A549 (cell line): ENCODE data around the gene LYL1. TPM values are rescaled to one million over a fixed set of nuclear protein-coding genes. Genes with fewer than 3 reads are reported as not detected.
A peak's percentile ranks its signal among the peaks of the same experiment; 100 is the strongest.

ENCODE experiments used
- ATAC-seq, 2 experiments: fragments of 200-7000 bp in 1 of 2; fragments of >200 bp in 1 of 2; cut with Nextera tagmentation in 1 of 2; cut with Tn5 transposase in 1 of 2; 3 replicates each; pipeline versions ENCODE4 v1.8.0 to v1.9.1; 2018 to 2020; ENCODE audit warnings: mild to moderate bottlenecking in 1 of 2, moderate library complexity in 1 of 2
- CTCF ChIA-PET: fragments of 300-600 bp; sonication (Branson Sonifier 250); formaldehyde crosslinking; extraction: SDS; loops from one replicate; lab custom pipeline; 2021; ENCODE audit warnings: antibody characterized with exemption, inconsistent platforms; lab: Yijun Ruan, JAX
- POLR2A ChIA-PET: fragments of 350-600 bp; formaldehyde crosslinking; extraction: SDS; loops from one replicate; lab custom pipeline; 2021; ENCODE audit warnings: antibody characterized with exemption, inconsistent platforms; lab: Yijun Ruan, JAX
- DNase-seq, 2 experiments: peaks; one replicate each; pipeline versions ENCODE4 v3.0.0 to v3.0.0-alpha.2; 2011 to 2016; ENCODE audit warnings: low read depth in 1 of 2, low spot score in 1 of 2
- FAIRE-seq: peaks from 2 replicates; lab custom pipeline; 2011; peaks lifted over from hg19 to GRCh38; lab: Jason Lieb, UNC
- H3K27ac ChIP-seq, 2 experiments: fragments of >200 bp; sonication (Bioruptor Twin); formaldehyde crosslinking; 3 replicates each; pipeline ENCODE4 v1.5.1; 2016 to 2017
- H3K4me1 ChIP-seq: fragments of >200 bp; sonication (Bioruptor Twin); formaldehyde crosslinking; 3 replicates; pipeline ENCODE4 v1.6.1; 2016
- H3K4me2 ChIP-seq: fragments of >200 bp; sonication (Bioruptor Twin); formaldehyde crosslinking; 3 replicates; pipeline ENCODE4 v1.6.1; 2016
- H3K4me3 ChIP-seq: fragments of >200 bp; sonication (Bioruptor Twin); formaldehyde crosslinking; 3 replicates; pipeline ENCODE4 v1.5.1; 2016
- H3K9me3 ChIP-seq: fragments of >200 bp; sonication (Bioruptor Twin); formaldehyde crosslinking; 3 replicates; pipeline ENCODE4 v1.6.1; 2016
- CBX2 ChIP-seq: fragments of 200-600 bp; sonication (generic); IDR thresholded peaks from 2 replicates; pipeline ENCODE4 v1.6.1; 2016; ENCODE audit warnings: low read depth, mild to moderate bottlenecking, borderline replicate concordance
- CEBPB ChIP-seq, 2 experiments: fragments of >200 bp in 1 of 2; sonication (Bioruptor Twin) in 1 of 2; formaldehyde crosslinking in 1 of 2; IDR thresholded peaks; 2 replicates each; pipeline ENCODE4 v1.6.1; 2012 to 2016
- CHD2 ChIP-seq: fragments of 150-350 bp; IDR thresholded peaks from 2 replicates; pipeline ENCODE4 v1.6.1; 2014; ENCODE audit warnings: low read length; ENCODE audit not compliant: partially characterized antibody
- E2F6 ChIP-seq: IDR thresholded peaks from 2 replicates; pipeline ENCODE4 v1.6.1; 2012; ENCODE audit warnings: low read depth, borderline replicate concordance
- EHF ChIP-seq: fragments of 250-450 bp; sonication (Bioruptor Pico); IDR thresholded peaks from 2 replicates; pipeline ENCODE4 v1.5.0; 2020; ENCODE audit warnings: mild to moderate bottlenecking
- EHMT2 ChIP-seq: fragments of 200-600 bp; sonication (generic); IDR thresholded peaks from 2 replicates; pipeline ENCODE4 v1.6.1; 2016; ENCODE audit warnings: antibody characterized with exemption, low read depth, mild to moderate bottlenecking, moderate library complexity
- FOSL2 ChIP-seq, 2 experiments: fragments of 450-650 bp in 1 of 2; fragments of >200 bp in 1 of 2; sonication (Bioruptor Twin) in 1 of 2; formaldehyde crosslinking; IDR thresholded peaks; 2 replicates each; pipeline versions ENCODE4 v1.5.0 to v1.6.1; 2016 to 2020; ENCODE audit warnings: mild to moderate bottlenecking in 1 of 2, moderate library complexity in 1 of 2
- HOXB13 ChIP-seq: fragments of 250-450 bp; sonication (Bioruptor Pico); IDR thresholded peaks from 2 replicates; pipeline ENCODE4 v1.5.0; 2020; ENCODE audit warnings: low read depth, mild to moderate bottlenecking, moderate library complexity
- HOXB5 ChIP-seq: fragments of 250-450 bp; sonication (Bioruptor Pico); IDR thresholded peaks from 2 replicates; pipeline ENCODE4 v1.5.0; 2020; ENCODE audit warnings: mild to moderate bottlenecking, moderate library complexity
- JUN ChIP-seq, 2 experiments: fragments of >200 bp; sonication (Bioruptor Twin); formaldehyde crosslinking; IDR thresholded peaks; 2 replicates in 1 of 2; 3 replicates in 1 of 2; pipeline ENCODE4 v1.6.1; 2016 to 2017
- KDM1A ChIP-seq: fragments of 200-600 bp; sonication (generic); IDR thresholded peaks from 2 replicates; pipeline ENCODE4 v1.6.1; 2016; ENCODE audit warnings: low read depth, mild to moderate bottlenecking
- MAFK ChIP-seq: fragments of 450-650 bp; IDR thresholded peaks from 2 replicates; pipeline ENCODE4 v1.6.1; 2014; ENCODE audit not compliant: partially characterized antibody
- MYC ChIP-seq: IDR thresholded peaks from 2 replicates; pipeline ENCODE4 v1.6.1; 2012; ENCODE audit warnings: mild to moderate bottlenecking, inconsistent platforms, low read length, improper control_type of control experiment, borderline replicate concordance
- NPAS2 ChIP-seq: fragments of 250-450 bp; sonication (Bioruptor Pico); IDR thresholded peaks from 2 replicates; pipeline ENCODE4 v1.8.0; 2022; ENCODE audit warnings: mild to moderate bottlenecking, moderate library complexity, borderline replicate concordance
- PBX3 ChIP-seq: IDR thresholded peaks from 2 replicates; pipeline ENCODE4 v1.6.1; 2012
- PHF8 ChIP-seq: fragments of 200-600 bp; sonication (generic); IDR thresholded peaks from 2 replicates; pipeline ENCODE4 v1.6.1; 2016; ENCODE audit warnings: low read depth, mild to moderate bottlenecking, antibody characterized with exemption, moderate library complexity, borderline replicate concordance
- RAD21 ChIP-seq, 2 experiments: fragments of >200 bp in 1 of 2; sonication (Bioruptor Twin) in 1 of 2; formaldehyde crosslinking in 1 of 2; IDR thresholded peaks in 1 of 2; conservative IDR thresholded peaks in 1 of 2; 2 replicates in 1 of 2; 3 replicates in 1 of 2; pipeline ENCODE4 v1.6.1; 2012 to 2018; ENCODE audit warnings: inconsistent platforms in 1 of 2
- RARB ChIP-seq: fragments of 250-450 bp; sonication (Bioruptor Pico); IDR thresholded peaks from 2 replicates; pipeline ENCODE4 v1.8.0; 2021; ENCODE audit warnings: mild to moderate bottlenecking, moderate library complexity
- RNF2 ChIP-seq: fragments of 200-600 bp; sonication (generic); IDR thresholded peaks from 2 replicates; pipeline ENCODE4 v1.6.1; 2016; ENCODE audit warnings: low read depth, mild to moderate bottlenecking, antibody characterized with exemption, moderate library complexity, borderline replicate concordance
- SMC3 ChIP-seq: fragments of >200 bp; sonication (Bioruptor Twin); formaldehyde crosslinking; IDR thresholded peaks from 3 replicates; pipeline ENCODE4 v1.6.1; 2018; ENCODE audit warnings: inconsistent platforms
- ZFP36 ChIP-seq: fragments of 450-650 bp; IDR thresholded peaks from 2 replicates; pipeline ENCODE4 v1.6.1; 2014; ENCODE audit warnings: borderline replicate concordance; ENCODE audit not compliant: partially characterized antibody
- ZSCAN20 ChIP-seq: fragments of 250-450 bp; sonication (Bioruptor Pico); IDR thresholded peaks from 2 replicates; pipeline ENCODE4 v1.8.0; 2022; ENCODE audit warnings: mild to moderate bottlenecking, moderate library complexity
- WGBS: methylation state at CpG from one replicate; pipeline ENCODE4 v1.1.6; 2017; ENCODE audit errors: missing lambda C conversion rate; 5-methylcytosine and 5-hydroxymethylcytosine counted together
- polyA plus RNA-seq, 4 experiments: library from polyadenylated mRNA; depleted of rRNA in 3 of 4; stranded (reverse); fragments of >200 nt; fragmentation: RNase III in 1 of 4; extraction: RNeasy Plus Mini Kit Qiagen cat#74134 plus additional on column Dnase treatment in 1 of 4; gene quantifications; 2 replicates in 3 of 4; 3 replicates in 1 of 4; pipeline ENCODE4 v1.2.3, GENCODE V29; 2011 to 2017
- TF ChIP-seq, protein P1 (sequence below): fragments of >200 bp; sonication (Bioruptor Twin); formaldehyde crosslinking; IDR thresholded peaks from 3 replicates; pipeline ENCODE4 v1.6.1; 2016
- TF ChIP-seq, protein P2 (sequence below): fragments of >200 bp; sonication (Bioruptor Twin); formaldehyde crosslinking; IDR thresholded peaks from 2 replicates; pipeline ENCODE4 v1.6.1; 2016

Gene LYL1
- polyA plus RNA-seq, 2 of the 4 experiments (the other 2 are of a cell fraction), result 0.26 to 0.39 TPM

DNA sequence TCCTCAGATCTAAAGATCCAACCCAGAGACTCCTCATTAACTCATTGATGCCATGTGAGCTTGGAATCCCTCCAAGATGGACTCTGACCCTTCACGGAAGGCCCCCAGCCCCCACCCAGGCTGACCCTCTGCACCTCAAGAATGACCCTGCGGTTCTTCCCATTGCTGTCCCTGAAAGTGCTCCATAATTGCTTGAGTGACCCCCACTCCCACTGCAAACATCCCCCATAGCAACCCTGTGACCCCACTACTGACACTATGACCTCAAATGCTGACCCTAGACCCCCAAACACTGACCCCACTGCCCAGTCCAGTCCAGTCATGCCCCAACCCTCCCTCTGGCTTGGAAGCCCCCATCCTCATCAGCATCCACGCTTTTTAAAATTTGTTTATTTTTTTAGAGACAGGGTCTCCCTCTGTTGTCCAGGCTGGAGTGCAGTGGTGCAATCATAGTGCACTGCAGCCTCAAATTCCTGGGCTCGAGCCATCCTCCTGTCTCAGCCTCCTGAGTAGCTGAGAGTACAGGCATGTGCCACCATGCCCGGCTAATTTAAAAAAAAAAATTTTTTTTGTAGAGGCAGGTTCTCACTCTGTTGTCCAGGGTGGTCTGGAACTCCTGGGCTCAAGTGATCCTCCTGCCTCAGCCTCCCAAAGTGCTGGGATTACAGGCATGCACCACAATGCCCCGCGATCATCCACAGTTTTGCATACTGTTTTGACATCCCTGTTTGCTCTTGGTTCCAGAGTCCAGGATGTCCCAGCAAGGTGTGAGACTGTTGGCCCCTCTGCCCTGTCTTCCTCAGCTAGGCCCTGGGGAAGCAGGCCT lies 855 bp downstream of the LYL1 start:
- peak overlapping the region; percentile 58 for H3K4me2 ChIP-seq
- peak in 1 of 2 experiments; percentile 13; a peak in 3 of 6 replicates for ATAC-seq
- 85% methylated on average over 6 of the region's 7 CpGs for WGBS
- no peaks in the 10 kb centered on the region for H3K9me3 ChIP-seq
- peak overlapping the region in 1 of 2 experiments; percentile 73; a peak in 2 of 6 replicates for H3K27ac ChIP-seq
- ChIA-PET POLR2A (interaction anchor here (1.0 kb wide), 1 partner anchor 51 kb away, joined by 6 read pairs; no protein-coding TSS in a partner anchor), CTCF (interaction anchor here (0.9 to 3.3 kb wide), 3 partner anchors 43 to 124 kb away, joined by 3 to 15 read pairs (median 3); no protein-coding TSS in a partner anchor)
- no peak overlapping the region for H3K4me3 ChIP-seq
- H3K4me1 ChIP-seq, result no peaks in the 10 kb centered on the region
- no peak for DNase-seq
- no peak for TF ChIP-seq PHF8
- TF ChIP-seq CHD2, result no peak
- no peak for TF ChIP-seq PBX3
- TF ChIP-seq, protein P1, sequence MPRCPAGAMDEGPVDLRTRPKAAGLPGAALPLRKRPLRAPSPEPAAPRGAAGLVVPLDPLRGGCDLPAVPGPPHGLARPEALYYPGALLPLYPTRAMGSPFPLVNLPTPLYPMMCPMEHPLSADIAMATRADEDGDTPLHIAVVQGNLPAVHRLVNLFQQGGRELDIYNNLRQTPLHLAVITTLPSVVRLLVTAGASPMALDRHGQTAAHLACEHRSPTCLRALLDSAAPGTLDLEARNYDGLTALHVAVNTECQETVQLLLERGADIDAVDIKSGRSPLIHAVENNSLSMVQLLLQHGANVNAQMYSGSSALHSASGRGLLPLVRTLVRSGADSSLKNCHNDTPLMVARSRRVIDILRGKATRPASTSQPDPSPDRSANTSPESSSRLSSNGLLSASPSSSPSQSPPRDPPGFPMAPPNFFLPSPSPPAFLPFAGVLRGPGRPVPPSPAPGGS, result no peak
- no peak for TF ChIP-seq NPAS2 (CRISPR knock-in tag)
- no peak for TF ChIP-seq EHF (CRISPR knock-in tag)
- TF ChIP-seq ZSCAN20 (CRISPR knock-in tag), result no peak
- TF ChIP-seq, protein P2, sequence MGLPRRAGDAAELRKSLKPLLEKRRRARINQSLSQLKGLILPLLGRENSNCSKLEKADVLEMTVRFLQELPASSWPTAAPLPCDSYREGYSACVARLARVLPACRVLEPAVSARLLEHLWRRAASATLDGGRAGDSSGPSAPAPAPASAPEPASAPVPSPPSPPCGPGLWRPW, result no peak
- no peak for TF ChIP-seq MAFK
- TF ChIP-seq CBX2, result no peak
- TF ChIP-seq HOXB13 (CRISPR knock-in tag), result no peak
- no peak for TF ChIP-seq MYC
- TF ChIP-seq ZFP36, result no peak
- TF ChIP-seq EHMT2, result no peak
- no peak for TF ChIP-seq JUN (IDR thresholded peaks at IDR 0.05)
- no peak for TF ChIP-seq E2F6
- TF ChIP-seq SMC3, result no peak
- TF ChIP-seq RNF2, result no peak
- no peak for TF ChIP-seq HOXB5 (CRISPR knock-in tag)
- FAIRE-seq, result no peak

DNA sequence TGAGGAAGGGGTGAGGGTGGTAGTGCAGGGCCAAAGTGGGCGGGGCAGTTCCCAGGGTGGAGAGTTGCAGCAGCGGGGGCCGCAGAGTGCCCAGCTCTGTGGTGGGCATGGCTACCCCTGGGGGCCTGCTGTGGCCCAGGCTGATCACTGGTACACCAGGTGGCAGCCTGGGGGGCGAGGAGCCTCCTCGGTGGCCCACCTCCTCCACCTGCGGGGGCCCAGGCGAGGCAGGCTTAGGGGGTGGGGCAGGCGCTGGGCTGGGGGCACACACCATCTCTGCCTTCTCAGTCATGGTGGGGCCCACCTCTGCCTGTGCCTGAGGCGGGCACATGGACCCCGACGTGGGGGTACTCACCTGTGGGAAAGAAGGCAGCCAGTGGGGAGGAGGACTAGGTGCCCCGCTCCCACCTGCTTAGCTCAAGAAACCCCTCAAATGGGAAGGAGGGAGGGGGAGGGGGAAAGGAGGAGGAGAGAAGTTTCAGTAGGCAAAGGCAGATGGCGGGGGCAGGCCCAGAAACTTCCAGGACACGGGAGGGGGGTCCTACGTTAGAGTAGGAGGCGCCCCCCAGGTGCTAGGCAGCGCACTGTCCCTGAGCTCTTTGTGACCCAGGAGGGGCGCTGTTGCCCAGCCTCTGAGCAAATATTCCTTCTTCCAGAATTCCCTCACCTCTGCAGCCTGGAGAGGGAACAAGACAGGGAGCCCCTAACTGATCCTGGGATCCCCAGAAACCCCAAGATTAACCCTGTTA lies 1.6 kb downstream of the LYL1 start:
- FAIRE-seq, result no peak
- WGBS, result 62% methylated on average over 6 of the region's 18 CpGs

More for the DNA sequence above, 1.6 kb downstream of the LYL1 start:
- ChIA-PET POLR2A (interaction anchor here (1.0 kb wide), 1 partner anchor 52 kb away, joined by 6 read pairs; no protein-coding TSS in a partner anchor), CTCF (interaction anchor here (0.9 to 3.3 kb wide), 5 partner anchors 15 to 162 kb away, joined by 3 to 15 read pairs (median 3); no protein-coding TSS in a partner anchor)
- DNase-seq, result peak in 1 of 2 experiments; percentile 24
- Histone ChIP-seq H3K4me1 (peaks cover 5% of the 10 kb centered on the region; the same call in 1 of the 3 replicates), H3K9me3 (no peaks in the 10 kb centered on the region), H3K4me3 (no peak overlapping the region), H3K4me2 (no peak overlapping the region), H3K27ac (no peak overlapping the region)
- TF ChIP-seq, protein P2, result no peak
- TF ChIP-seq RARB (no peak), KDM1A (no peak), HOXB13 (CRISPR knock-in tag) (no peak), FOSL2 (IDR thresholded peaks at IDR 0.05) (no peak), FOSL2 (CRISPR knock-in tag; IDR thresholded peaks at IDR 0.05) (no peak), CEBPB (IDR thresholded peaks at IDR 0.05) (no peak), RAD21 (conservative IDR thresholded peaks at IDR 0.05 in 1 of 2, IDR thresholded peaks at IDR 0.05 in 1 of 2) (peak in 1 of 2 experiments; percentile 39; a peak in 2 of 5 replicates), NPAS2 (CRISPR knock-in tag) (no peak)
- ATAC-seq, result peak in 1 of 2 experiments; percentile 34; a peak in 2 of 6 replicates
